Measurements from ENCODE around the gene GRIA1. TPM values are rescaled to one million over a fixed set of nuclear protein-coding genes. Genes with fewer than 3 reads are reported as not detected.

The GRIA1 gene
- total RNA-seq, result not detected in 2 replicates

DNA sequence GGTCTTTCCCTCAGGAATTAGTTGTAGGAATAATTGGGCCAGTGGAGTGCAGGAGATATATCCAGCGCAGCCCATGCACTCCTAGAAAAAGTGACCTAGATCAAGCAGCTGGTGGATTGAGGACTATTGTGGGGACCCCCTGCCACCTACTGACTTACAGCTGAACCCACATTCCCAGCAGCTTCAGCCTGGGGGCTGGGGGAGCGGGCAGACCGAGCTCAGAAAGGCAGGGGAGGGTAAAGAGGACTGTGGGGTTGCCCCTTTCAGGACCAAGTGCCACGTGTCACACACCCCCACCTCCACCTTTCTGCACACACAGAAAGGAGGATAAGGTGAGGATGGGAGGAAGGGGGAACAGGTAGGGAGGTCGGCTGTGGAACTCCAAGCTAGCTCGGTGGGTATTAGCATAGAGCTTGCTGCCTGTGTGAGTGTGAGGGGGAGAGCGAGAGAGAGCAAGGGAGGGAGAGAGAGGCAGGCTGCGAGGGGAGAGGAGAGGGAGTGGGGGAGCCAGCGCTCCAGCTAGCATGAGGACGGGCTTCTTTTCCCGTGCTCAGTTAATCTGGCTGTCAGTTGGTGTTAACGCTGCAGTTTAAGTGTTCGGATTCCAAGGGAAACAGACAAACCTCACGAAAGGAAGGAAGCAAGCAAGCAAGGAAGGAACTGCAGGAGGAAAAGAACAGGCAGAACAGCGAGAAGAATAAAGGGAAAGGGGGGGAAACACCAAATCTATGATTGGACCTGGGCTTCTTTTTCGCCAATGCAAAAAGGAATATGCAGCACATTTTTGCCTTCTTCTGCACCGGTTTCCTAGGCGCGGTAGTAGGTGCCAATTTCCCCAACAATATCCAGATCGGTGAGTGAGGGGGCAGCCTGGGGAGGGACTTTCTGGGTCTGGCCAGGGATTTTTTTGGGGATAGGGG, at the start of gene GRIA1:
Gene GRIA1, plus strand, starts transcription at position 553 of the 920 bp plus-strand sequence.
- no peaks in the 10 kb centered on the region for H3K9me3 Mint-ChIP-seq
- no peak within 1 kb of the TSS for H3K4me3 Mint-ChIP-seq
- no peak within 1 kb of the TSS for H3K27ac Mint-ChIP-seq
- no peak for DNase-seq (ENCODE audit: low spot score)
- peaks cover 25% of the 10 kb centered on the region for H3K27me3 Mint-ChIP-seq (ENCODE audit: insufficient read depth)
- H3K4me1 Mint-ChIP-seq (ENCODE audit: low read depth), result no peaks in the 10 kb centered on the region
- intact Hi-C loops (cut with micrococcal nuclease), result loop anchor here (10.0 kb wide), 1 partner anchor 474 kb away; no protein-coding TSS in a partner anchor
- H3K36me3 Mint-ChIP-seq (ENCODE audit: low read depth), result no peaks in the 10 kb centered on the region

GRCh38 chr5:153445875-153446579, 44.4 kb upstream of the GRIA1 start:
- no peaks in the 10 kb centered on the region for H3K27me3 Mint-ChIP-seq (ENCODE audit: insufficient read depth)
- no peaks in the 10 kb centered on the region for H3K4me1 Mint-ChIP-seq (ENCODE audit: low read depth)
- DNase-seq (ENCODE audit: low spot score), result no peak
- no peak overlapping the region for H3K27ac Mint-ChIP-seq
- no peak overlapping the region for H3K4me3 Mint-ChIP-seq
- H3K9me3 Mint-ChIP-seq, result no peaks in the 10 kb centered on the region
- no peaks in the 10 kb centered on the region for H3K36me3 Mint-ChIP-seq (ENCODE audit: low read depth)
- intact Hi-C loops (cut with micrococcal nuclease), result no loop called here

DNA sequence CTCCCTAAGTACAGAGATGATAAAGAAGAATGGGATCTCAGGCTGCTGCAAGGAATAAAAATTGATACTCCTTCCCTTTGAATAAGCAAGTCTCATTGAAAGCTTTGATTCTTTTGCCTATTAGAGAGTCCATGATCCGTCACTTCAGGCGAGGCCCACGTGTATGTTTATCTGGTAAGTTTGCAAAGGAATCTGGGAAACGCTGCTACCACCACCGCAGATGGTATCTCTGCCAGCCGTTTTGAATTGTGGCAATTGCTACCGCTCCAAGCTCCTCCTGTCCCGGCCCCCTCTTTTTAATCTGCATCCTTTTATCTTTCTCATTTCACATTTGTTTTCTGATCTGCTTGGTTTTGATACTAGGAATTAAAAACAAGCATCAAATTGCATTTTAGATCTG, 42.9 kb upstream of the GRIA1 start:
- Mint-ChIP-seq H3K4me3 (no peak overlapping the region), H3K27me3 (ENCODE audit: insufficient read depth) (no peaks in the 10 kb centered on the region), H3K9me3 (no peaks in the 10 kb centered on the region), H3K36me3 (ENCODE audit: low read depth) (no peaks in the 10 kb centered on the region), H3K4me1 (ENCODE audit: low read depth) (no peaks in the 10 kb centered on the region), H3K27ac (no peak overlapping the region)
- no peak for DNase-seq (ENCODE audit: low spot score)
- intact Hi-C loops (cut with micrococcal nuclease), result no loop called here

DNA sequence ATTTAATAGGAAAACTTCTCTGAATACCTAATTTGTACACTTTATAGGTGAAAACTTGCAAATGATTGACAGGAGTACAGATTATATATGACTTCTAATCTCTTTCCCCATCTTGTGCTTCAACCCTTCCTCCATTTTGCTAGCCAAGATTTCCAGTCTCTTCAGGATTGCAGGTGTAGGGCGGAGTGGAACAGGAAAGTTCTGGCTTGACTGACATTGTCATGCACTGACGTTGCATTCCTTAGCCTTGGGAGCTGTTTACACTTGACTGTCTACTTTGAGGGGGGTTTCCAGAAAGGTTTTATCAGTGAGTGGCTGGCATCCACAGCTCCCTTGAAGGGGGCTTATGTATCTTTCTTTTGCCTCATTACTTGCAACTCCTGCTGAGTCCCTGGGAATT, 34.1 kb upstream of the GRIA1 start:
- no peak for DNase-seq (ENCODE audit: low spot score)
- Mint-ChIP-seq H3K9me3 (no peaks in the 10 kb centered on the region), H3K27me3 (ENCODE audit: insufficient read depth) (no peaks in the 10 kb centered on the region), H3K4me3 (no peak overlapping the region), H3K4me1 (ENCODE audit: low read depth) (no peaks in the 10 kb centered on the region), H3K36me3 (ENCODE audit: low read depth) (no peaks in the 10 kb centered on the region), H3K27ac (no peak overlapping the region)
- intact Hi-C loops (cut with micrococcal nuclease), result no loop called here

GRCh38 chr5:153456993-153457392, 33.5 kb upstream of the GRIA1 start:
- Mint-ChIP-seq H3K9me3 (no peaks in the 10 kb centered on the region), H3K4me1 (ENCODE audit: low read depth) (no peaks in the 10 kb centered on the region), H3K27me3 (ENCODE audit: insufficient read depth) (no peaks in the 10 kb centered on the region), H3K4me3 (no peak overlapping the region), H3K27ac (no peak overlapping the region), H3K36me3 (ENCODE audit: low read depth) (no peaks in the 10 kb centered on the region)
- DNase-seq (ENCODE audit: low spot score), result no peak
- intact Hi-C loops (cut with micrococcal nuclease), result no loop called here

DNA sequence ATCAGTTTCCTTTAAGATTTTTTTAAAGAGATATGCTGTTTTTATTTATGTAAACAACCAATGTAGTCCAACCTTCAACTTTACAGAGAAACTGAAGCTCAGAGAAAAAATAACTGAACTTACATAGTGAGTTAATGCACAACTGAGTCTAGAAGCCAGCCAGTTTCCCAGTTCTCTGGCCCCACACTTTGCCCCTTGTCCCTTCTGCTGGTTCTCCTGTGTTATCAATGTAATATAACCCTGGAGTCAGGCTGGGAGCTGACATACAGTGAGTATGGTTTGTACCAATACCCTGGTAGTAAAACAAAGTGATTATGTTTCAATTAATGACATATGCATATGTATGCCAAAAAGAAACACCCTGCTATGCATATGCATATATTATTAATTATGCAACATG, 32.2 kb upstream of the GRIA1 start:
- Mint-ChIP-seq H3K4me1 (ENCODE audit: low read depth) (no peaks in the 10 kb centered on the region), H3K27me3 (ENCODE audit: insufficient read depth) (no peaks in the 10 kb centered on the region), H3K36me3 (ENCODE audit: low read depth) (no peaks in the 10 kb centered on the region), H3K4me3 (no peak overlapping the region), H3K9me3 (peaks cover 4% of the 10 kb centered on the region), H3K27ac (no peak overlapping the region)
- intact Hi-C loops (cut with micrococcal nuclease), result no loop called here
- no peak for DNase-seq (ENCODE audit: low spot score)

DNA sequence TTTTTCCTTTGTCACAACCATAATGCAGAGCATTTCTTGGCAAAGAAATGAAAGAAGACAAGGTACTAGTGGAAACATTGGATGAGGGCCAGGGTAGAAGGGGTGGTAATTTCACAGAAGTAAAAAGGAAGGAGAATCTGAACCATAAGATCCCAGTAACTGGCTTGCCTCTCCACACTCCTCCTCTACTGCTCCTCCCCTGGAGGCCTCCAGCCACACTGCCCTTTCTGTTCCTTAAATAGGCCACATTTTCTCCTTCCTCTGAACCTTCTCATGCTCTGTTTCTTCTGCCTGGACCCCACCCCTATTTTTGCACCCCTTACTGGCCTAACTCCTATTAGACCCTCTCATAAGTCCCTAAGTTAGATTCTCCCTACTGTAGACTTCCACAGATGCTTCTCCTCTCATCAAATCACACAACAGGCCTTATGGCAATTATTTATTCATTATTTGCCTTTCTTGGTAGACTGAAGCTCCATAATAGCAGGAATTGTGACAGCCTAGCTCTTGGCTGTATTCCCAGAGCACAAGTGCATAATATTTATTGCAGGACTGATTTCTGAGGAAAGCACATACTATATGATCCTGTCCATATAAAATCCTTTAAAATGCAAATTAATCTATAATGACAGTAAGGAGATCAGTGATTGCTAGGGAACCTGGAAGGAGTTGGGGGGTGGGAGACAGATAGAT, 31.3 kb upstream of the GRIA1 start:
- no peak for DNase-seq (ENCODE audit: low spot score)
- intact Hi-C loops (cut with micrococcal nuclease), result no loop called here
- Mint-ChIP-seq H3K27ac (no peak overlapping the region), H3K4me3 (no peak overlapping the region), H3K36me3 (ENCODE audit: low read depth) (no peaks in the 10 kb centered on the region), H3K9me3 (peaks cover 4% of the 10 kb centered on the region), H3K27me3 (ENCODE audit: insufficient read depth) (no peaks in the 10 kb centered on the region), H3K4me1 (ENCODE audit: low read depth) (no peaks in the 10 kb centered on the region)

DNA sequence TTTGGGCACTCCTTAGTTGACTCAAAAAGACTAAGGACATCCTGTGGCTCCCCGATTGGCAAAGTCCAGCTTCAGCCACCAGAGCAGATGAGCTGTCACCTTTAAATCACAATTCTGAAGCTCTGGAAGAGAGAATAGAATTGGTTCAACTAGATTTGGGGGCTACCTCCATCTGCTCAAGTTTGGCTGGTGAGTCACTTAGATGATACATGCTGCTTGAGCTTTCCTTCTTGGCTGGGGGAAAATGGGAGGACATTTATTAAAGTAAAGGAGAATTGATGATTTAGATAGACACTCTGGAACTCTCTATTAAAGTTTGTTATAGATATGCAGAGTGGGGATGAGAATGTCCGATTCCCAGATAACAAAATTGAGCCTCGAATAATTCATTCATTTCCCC, 30.0 kb upstream of the GRIA1 start:
- DNase-seq (ENCODE audit: low spot score), result no peak
- Mint-ChIP-seq H3K27me3 (ENCODE audit: insufficient read depth) (no peaks in the 10 kb centered on the region), H3K36me3 (ENCODE audit: low read depth) (no peaks in the 10 kb centered on the region)

GRCh38 chr5:153461341-153461740, 29.1 kb upstream of the GRIA1 start:
- no peaks in the 10 kb centered on the region for H3K4me1 Mint-ChIP-seq (ENCODE audit: low read depth)
- H3K4me3 Mint-ChIP-seq, result no peak overlapping the region
- intact Hi-C loops (cut with micrococcal nuclease), result no loop called here
- H3K36me3 Mint-ChIP-seq (ENCODE audit: low read depth), result no peaks in the 10 kb centered on the region
- no peaks in the 10 kb centered on the region for H3K27me3 Mint-ChIP-seq (ENCODE audit: insufficient read depth)
- H3K9me3 Mint-ChIP-seq, result peaks cover 4% of the 10 kb centered on the region
- DNase-seq (ENCODE audit: low spot score), result no peak
- no peak overlapping the region for H3K27ac Mint-ChIP-seq

More for the DNA sequence above, 30.0 kb upstream of the GRIA1 start:
- Mint-ChIP-seq H3K9me3 (peaks cover 4% of the 10 kb centered on the region), H3K4me3 (no peak overlapping the region), H3K27ac (no peak overlapping the region), H3K4me1 (ENCODE audit: low read depth) (no peaks in the 10 kb centered on the region)
- intact Hi-C loops (cut with micrococcal nuclease), result no loop called here

DNA sequence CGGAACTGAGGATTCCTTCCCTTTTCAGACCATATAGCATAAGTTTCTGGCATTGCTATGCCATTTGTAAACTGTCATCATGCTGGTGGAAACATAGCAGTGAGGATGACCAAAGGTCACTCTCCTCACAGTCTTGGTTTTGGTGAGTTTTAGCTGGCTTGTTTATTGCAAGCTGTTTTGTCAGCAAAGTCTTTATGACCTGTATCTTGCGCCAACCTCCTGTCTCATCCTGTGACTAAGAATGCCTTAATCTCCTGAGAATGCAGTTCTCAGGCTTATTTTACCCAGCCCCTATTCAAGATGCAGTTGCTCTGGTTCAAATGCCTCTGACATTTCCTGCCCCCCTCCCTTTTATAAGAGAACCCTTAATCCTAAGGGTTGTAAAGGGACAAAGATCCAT, 26.7 kb upstream of the GRIA1 start:
- peaks cover 4% of the 10 kb centered on the region for H3K9me3 Mint-ChIP-seq
- no peaks in the 10 kb centered on the region for H3K27me3 Mint-ChIP-seq (ENCODE audit: insufficient read depth)
- intact Hi-C loops (cut with micrococcal nuclease), result no loop called here
- H3K36me3 Mint-ChIP-seq (ENCODE audit: low read depth), result no peaks in the 10 kb centered on the region
- H3K27ac Mint-ChIP-seq, result no peak overlapping the region
- DNase-seq (ENCODE audit: low spot score), result no peak
- no peak overlapping the region for H3K4me3 Mint-ChIP-seq
- H3K4me1 Mint-ChIP-seq (ENCODE audit: low read depth), result no peaks in the 10 kb centered on the region

DNA sequence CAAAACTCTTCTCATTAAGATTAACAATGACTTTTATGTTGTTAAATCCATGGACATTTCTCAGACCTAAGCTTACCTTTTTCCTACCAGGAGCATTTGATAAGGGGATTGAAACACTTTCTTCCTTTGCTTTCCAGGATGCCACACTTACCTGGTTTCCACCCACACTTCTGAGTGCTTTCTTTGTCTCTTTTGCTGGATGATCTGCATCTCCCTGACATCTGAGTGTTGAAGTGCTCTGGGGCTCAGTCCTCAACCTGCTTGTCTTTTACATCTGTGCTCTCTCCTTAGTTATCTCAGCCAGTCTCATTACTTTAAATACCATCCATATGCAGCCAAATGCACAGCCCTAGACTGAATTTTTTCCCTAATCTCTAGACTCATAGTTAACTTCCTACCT, 22.9 kb upstream of the GRIA1 start:
- Mint-ChIP-seq H3K4me3 (no peak overlapping the region), H3K36me3 (ENCODE audit: low read depth) (no peaks in the 10 kb centered on the region), H3K27me3 (ENCODE audit: insufficient read depth) (no peaks in the 10 kb centered on the region), H3K27ac (no peak overlapping the region), H3K4me1 (ENCODE audit: low read depth) (no peaks in the 10 kb centered on the region), H3K9me3 (peaks cover 5% of the 10 kb centered on the region)
- DNase-seq (ENCODE audit: low spot score), result no peak
- intact Hi-C loops (cut with micrococcal nuclease), result no loop called here

GRCh38 chr5:153469423-153469822, 21.0 kb upstream of the GRIA1 start:
- H3K9me3 Mint-ChIP-seq, result peaks cover 6% of the 10 kb centered on the region
- no peak overlapping the region for H3K27ac Mint-ChIP-seq
- H3K36me3 Mint-ChIP-seq (ENCODE audit: low read depth), result no peaks in the 10 kb centered on the region
- DNase-seq (ENCODE audit: low spot score), result no peak
- H3K27me3 Mint-ChIP-seq (ENCODE audit: insufficient read depth), result no peaks in the 10 kb centered on the region
- no peaks in the 10 kb centered on the region for H3K4me1 Mint-ChIP-seq (ENCODE audit: low read depth)
- intact Hi-C loops (cut with micrococcal nuclease), result no loop called here
- H3K4me3 Mint-ChIP-seq, result no peak overlapping the region

GRCh38 chr5:153470736-153471135, 19.7 kb upstream of the GRIA1 start:
- H3K27ac Mint-ChIP-seq, result no peak overlapping the region
- no peaks in the 10 kb centered on the region for H3K36me3 Mint-ChIP-seq (ENCODE audit: low read depth)
- H3K4me3 Mint-ChIP-seq, result no peak overlapping the region
- DNase-seq (ENCODE audit: low spot score), result no peak
- H3K4me1 Mint-ChIP-seq (ENCODE audit: low read depth), result no peaks in the 10 kb centered on the region
- peaks cover 3% of the 10 kb centered on the region for H3K27me3 Mint-ChIP-seq (ENCODE audit: insufficient read depth)
- intact Hi-C loops (cut with micrococcal nuclease), result no loop called here
- H3K9me3 Mint-ChIP-seq, result peaks cover 6% of the 10 kb centered on the region

Measured in activated T-helper 1 cell treated with anti-CD3 and anti-CD28 coated beads, Interleukin-12 subunit alpha, Interleukin-12 subunit beta, Interleukin-2, Interleukin-4 antibody, amounts not matched to agents 30 ng/mL and 10 ng/mL and 1 ng/mL, durations not matched to agents 14 hours and 24 hours and 36 hours (primary cell).